GM12878 (cell line): ENCODE data around the gene BCAS2.

Source experiments
- EGR1 ChIP-seq, 2 experiments: IDR thresholded peaks; 1 replicate in 1 of 2; 2 replicates in 1 of 2; pipeline ENCODE4 v1.6.1; 2011 to 2012; ENCODE audit warnings: low read depth in 2 of 2, low read length in 2 of 2, borderline replicate concordance in 1 of 2, mild to moderate bottlenecking in 1 of 2, moderate library complexity in 1 of 2
- POLR2A ChIP-seq: IDR thresholded peaks from 2 replicates; pipeline ENCODE4 v1.6.1; 2011; ENCODE audit warnings: low read depth, mild to moderate bottlenecking, low read length
- RCOR1 ChIP-seq: conservative IDR thresholded peaks from 2 replicates; pipeline ENCODE4 v1.6.1; 2012; ENCODE audit warnings: low read depth, low read length, improper control_type of control experiment

DNA sequence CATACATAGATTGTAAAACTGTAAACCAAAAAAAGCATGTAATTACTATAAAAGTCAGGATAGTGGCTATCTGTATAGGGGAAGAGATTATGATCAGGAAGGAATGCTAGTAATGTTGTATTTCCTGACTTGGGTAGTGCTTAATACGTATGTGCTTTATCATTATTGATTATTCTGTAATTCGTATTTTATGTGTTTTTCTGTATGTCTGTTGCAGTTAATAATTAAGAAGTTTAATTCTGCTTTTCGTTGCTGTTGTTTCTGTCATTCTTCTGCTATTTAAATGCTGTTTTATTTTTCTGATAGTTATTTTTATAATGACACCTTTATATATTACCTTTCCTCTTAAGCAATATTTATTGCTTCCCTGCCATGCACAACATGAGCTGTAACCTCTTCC, 41.1 kb downstream of the BCAS2 start:
- no peak for TF ChIP-seq POLR2A
- TF ChIP-seq EGR1 (IDR thresholded peaks at IDR 0.05; ENCODE audit: borderline replicate concordance in 1 of 2, low read depth in 2 of 2, low read length in 2 of 2): no peak
- TF ChIP-seq RCOR1: no peak
